ENCODE data around the gene COPA. TPM values are rescaled to one million over a fixed set of nuclear protein-coding genes. Genes with fewer than 3 reads are reported as not detected.

Gene COPA
- total and polyA plus RNA-seq, 4 experiments from 2014 or later: 115 to 150 (median 130) TPM

GRCh38 chr1:160257411-160258015 lies 85.5 kb downstream of the COPA start:
- peaks cover 0 to 1% (median 0%) of the 10 kb centered on the region in 8 donors for H3K9me3 Mint-ChIP-seq
- Histone ChIP-seq H3K4me3 (ENCODE audit: low read length in 2 of 2) (no peak overlapping the region), H3K27me3 (ENCODE audit: insufficient read depth, low read length) (no peaks in the 10 kb centered on the region), H3K27ac (ENCODE audit: low read depth, low read length) (no peak overlapping the region), H3K9me3 (ENCODE audit: control insufficient read depth in 1 of 2, low read length in 2 of 2) (no peaks in the 10 kb centered on the region), H3K4me1 (ENCODE audit: insufficient read depth, low read length) (peaks cover 44% of the 10 kb centered on the region), H3K36me3 (ENCODE audit: insufficient read depth, low read length) (no peaks in the 10 kb centered on the region)
- peaks cover 27 to 60% (median 41%) of the 10 kb centered on the region in 4 donors for H3K4me1 Mint-ChIP-seq
- ChIA-PET CTCF (ENCODE audit: partially characterized antibody) (interaction anchor here (0.7 to 2.5 kb wide), 3 partner anchors 27 to 34 kb away, joined by 3 to 10 read pairs (median 3); no protein-coding TSS in a partner anchor), POLR2A (ENCODE audit: partially characterized antibody) (interaction anchor here (1.2 kb wide), 1 partner anchor 27 kb away, joined by 3 read pairs; the partner anchor contains the start of gene PEX19)
- peaks cover 14 to 35% of the 10 kb centered on the region in 2 donors for H3K36me3 Mint-ChIP-seq
- intact Hi-C loops (cut with micrococcal nuclease): no loop called here
- H3K27ac Mint-ChIP-seq: peak overlapping the region in 2 of 7 donors; percentile 40 to 48
- H3K4me3 Mint-ChIP-seq: no peak overlapping the region
- DNase-seq: no peak
- no peaks in the 10 kb centered on the region for H3K27me3 Mint-ChIP-seq

GRCh38 chr1:160256396-160257046 lies 86.5 kb downstream of the COPA start:
- H3K9me3 Mint-ChIP-seq: peaks cover 0 to under 1% (median 0%) of the 10 kb centered on the region in 8 donors
- ChIA-PET CTCF (ENCODE audit: partially characterized antibody) (interaction anchor here (0.7 to 2.5 kb wide), 3 partner anchors 27 to 35 kb away, joined by 3 to 10 read pairs (median 3); no protein-coding TSS in a partner anchor), POLR2A (ENCODE audit: partially characterized antibody) (interaction anchor here (0.6 kb wide), 1 partner anchor 511 kb away, joined by 3 read pairs; no protein-coding TSS in a partner anchor)
- peaks cover 18 to 36% of the 10 kb centered on the region in 2 donors for H3K36me3 Mint-ChIP-seq
- H3K27ac Mint-ChIP-seq: peak overlapping the region in 4 of 7 donors; percentile 30 to 74 (median 56)
- intact Hi-C loops (cut with micrococcal nuclease): no loop called here
- Histone ChIP-seq H3K9me3 (ENCODE audit: control insufficient read depth in 1 of 2, low read length in 2 of 2) (no peaks in the 10 kb centered on the region), H3K4me3 (ENCODE audit: low read length in 2 of 2) (no peak overlapping the region), H3K27me3 (ENCODE audit: insufficient read depth, low read length) (no peaks in the 10 kb centered on the region), H3K4me1 (ENCODE audit: insufficient read depth, low read length) (peaks cover 49% of the 10 kb centered on the region), H3K36me3 (ENCODE audit: insufficient read depth, low read length) (no peaks in the 10 kb centered on the region), H3K27ac (ENCODE audit: low read depth, low read length) (no peak overlapping the region)
- H3K4me1 Mint-ChIP-seq: peaks cover 32 to 58% (median 45%) of the 10 kb centered on the region in 4 donors
- no peak overlapping the region for H3K4me3 Mint-ChIP-seq
- no peaks in the 10 kb centered on the region for H3K27me3 Mint-ChIP-seq
- DNase-seq: no peak

- H3K9me3 ChIP-seq (ENCODE audit: control insufficient read depth in 1 of 2, low read length in 2 of 2): no peaks in the 10 kb centered on the region
- Mint-ChIP-seq H3K27me3 (no peaks in the 10 kb centered on the region), H3K36me3 (peaks cover 18 to 34% of the 10 kb centered on the region in 2 donors), H3K9me3 (no peaks in the 10 kb centered on the region), H3K27ac (peak overlapping the region in 2 of 7 donors; percentile 30 to 74), H3K4me1 (peaks cover 27 to 51% (median 40%) of the 10 kb centered on the region in 4 donors), H3K4me3 (no peak overlapping the region)
- ChIA-PET CTCF (ENCODE audit: partially characterized antibody) (interaction anchor here (2.5 to 5.4 kb wide), 2 partner anchors 36 kb away, joined by 10 to 44 read pairs; no protein-coding TSS in a partner anchor), POLR2A (ENCODE audit: partially characterized antibody) (interaction anchor here (0.6 kb wide), 1 partner anchor 511 kb away, joined by 3 read pairs; no protein-coding TSS in a partner anchor)
- no peak overlapping the region for H3K27ac ChIP-seq (ENCODE audit: low read depth, low read length)
- H3K4me1 ChIP-seq (ENCODE audit: insufficient read depth, low read length): peaks cover 43% of the 10 kb centered on the region
- H3K36me3 ChIP-seq (ENCODE audit: insufficient read depth, low read length): no peaks in the 10 kb centered on the region
- no peaks in the 10 kb centered on the region for H3K27me3 ChIP-seq (ENCODE audit: insufficient read depth, low read length)
- intact Hi-C loops (cut with micrococcal nuclease): no loop called here
- H3K4me3 ChIP-seq (ENCODE audit: low read length in 2 of 2): no peak overlapping the region
- DNase-seq: no peak
Measured at GRCh38 chr1:160255781-160256300, 87.2 kb downstream of the COPA start.

GRCh38 chr1:160251687-160252526 lies 91.1 kb downstream of the COPA start:
- no peaks in the 10 kb centered on the region for H3K9me3 Mint-ChIP-seq
- POLR2A ChIA-PET (ENCODE audit: partially characterized antibody): interaction anchor here (1.0 to 4.8 kb wide), 4 partner anchors 11 to 151 kb away, joined by 3 to 42 read pairs (median 5); partner anchors contain the start of genes DCAF8 and PEX19
- DNase-seq: peak; percentile 52 to 72 (median 56)
- peaks cover 15 to 20% (median 18%) of the 10 kb centered on the region in 4 donors for H3K4me1 Mint-ChIP-seq
- Histone ChIP-seq H3K27ac (ENCODE audit: low read depth, low read length) (no peak overlapping the region), H3K4me1 (ENCODE audit: insufficient read depth, low read length) (peaks cover 12% of the 10 kb centered on the region), H3K27me3 (ENCODE audit: insufficient read depth, low read length) (no peaks in the 10 kb centered on the region), H3K4me3 (ENCODE audit: low read length in 2 of 2) (no peak overlapping the region), H3K36me3 (ENCODE audit: insufficient read depth, low read length) (no peaks in the 10 kb centered on the region), H3K9me3 (ENCODE audit: control insufficient read depth in 1 of 2, low read length in 2 of 2) (no peaks in the 10 kb centered on the region)
- H3K27ac Mint-ChIP-seq: peak overlapping the region; percentile 2 to 90 (median 79)
- no peaks in the 10 kb centered on the region for H3K27me3 Mint-ChIP-seq
- intact Hi-C loops (cut with micrococcal nuclease): loop anchor here (1.0 to 2.0 kb wide), 5 partner anchors 39 to 167 kb away; no protein-coding TSS in a partner anchor
- H3K36me3 Mint-ChIP-seq: peaks cover 9 to 23% of the 10 kb centered on the region in 2 donors
- no peak overlapping the region for H3K4me3 Mint-ChIP-seq
- CTCF ChIA-PET (ENCODE audit: partially characterized antibody): interaction anchor here (0.5 to 6.3 kb wide), 33 partner anchors 9 to 200 kb away, joined by 3 to 54 read pairs (median 5); partner anchors contain the start of genes CASQ1, DCAF8 and PEX19

- Histone ChIP-seq H3K27me3 (ENCODE audit: insufficient read depth, low read length) (no peaks in the 10 kb centered on the region), H3K4me3 (ENCODE audit: low read length in 2 of 2) (no peak overlapping the region), H3K9me3 (ENCODE audit: control insufficient read depth in 1 of 2, low read length in 2 of 2) (no peaks in the 10 kb centered on the region), H3K36me3 (ENCODE audit: insufficient read depth, low read length) (no peaks in the 10 kb centered on the region), H3K4me1 (ENCODE audit: insufficient read depth, low read length) (peaks cover 5% of the 10 kb centered on the region), H3K27ac (ENCODE audit: low read depth, low read length) (no peak overlapping the region)
- intact Hi-C loops (cut with micrococcal nuclease): no loop called here
- Mint-ChIP-seq H3K4me3 (no peak overlapping the region), H3K36me3 (peaks cover 9 to 23% of the 10 kb centered on the region in 2 donors), H3K27ac (peak overlapping the region in 1 of 7 donors; percentile 20), H3K27me3 (no peaks in the 10 kb centered on the region), H3K9me3 (no peaks in the 10 kb centered on the region), H3K4me1 (peaks cover 14 to 19% (median 16%) of the 10 kb centered on the region in 4 donors)
- DNase-seq: no peak
- POLR2A ChIA-PET (ENCODE audit: partially characterized antibody): interaction anchor here (4.8 kb wide), 1 partner anchor 11 kb away, joined by 42 read pairs; the partner anchor contains the start of gene DCAF8
- CTCF ChIA-PET (ENCODE audit: partially characterized antibody): interaction anchor here (0.8 to 6.3 kb wide), 13 partner anchors 11 to 165 kb away, joined by 3 to 54 read pairs (median 13); partner anchors contain the start of genes CASQ1 and DCAF8
Measured at GRCh38 chr1:160251011-160251410, 92.0 kb downstream of the COPA start.

GRCh38 chr1:160247053-160247452 lies 96.0 kb downstream of the COPA start:
- no peak overlapping the region for H3K4me3 ChIP-seq (ENCODE audit: low read length in 2 of 2)
- no peaks in the 10 kb centered on the region for H3K9me3 ChIP-seq (ENCODE audit: control insufficient read depth in 1 of 2, low read length in 2 of 2)
- no peaks in the 10 kb centered on the region for H3K27me3 ChIP-seq (ENCODE audit: insufficient read depth, low read length)
- no peak overlapping the region for H3K27ac Mint-ChIP-seq
- H3K4me1 Mint-ChIP-seq: peaks cover 17 to 26% (median 19%) of the 10 kb centered on the region in 4 donors
- H3K4me1 ChIP-seq (ENCODE audit: insufficient read depth, low read length): peaks cover 5% of the 10 kb centered on the region
- intact Hi-C loops (cut with micrococcal nuclease): no loop called here
- no peak overlapping the region for H3K4me3 Mint-ChIP-seq
- no peaks in the 10 kb centered on the region for H3K27me3 Mint-ChIP-seq
- ChIA-PET CTCF (ENCODE audit: partially characterized antibody) (interaction anchor here (0.9 to 1.2 kb wide), 3 partner anchors 45 to 146 kb away, joined by 3 read pairs; no protein-coding TSS in a partner anchor), POLR2A (ENCODE audit: partially characterized antibody) (interaction anchor here (1.0 kb wide), 1 partner anchor 14 kb away, joined by 4 read pairs; no protein-coding TSS in a partner anchor)
- no peaks in the 10 kb centered on the region for H3K9me3 Mint-ChIP-seq
- DNase-seq: no peak
- peaks cover 22 to 34% of the 10 kb centered on the region in 2 donors for H3K36me3 Mint-ChIP-seq
- no peak overlapping the region for H3K27ac ChIP-seq (ENCODE audit: low read depth, low read length)
- H3K36me3 ChIP-seq (ENCODE audit: insufficient read depth, low read length): peaks cover 7% of the 10 kb centered on the region

Measured in CD4-positive, alpha-beta memory T cell (primary cell).